Pulmonary artery endothelial cell (primary cell): Measurements from ENCODE around the gene CDK5RAP1. TPM values are rescaled to one million over a fixed set of nuclear protein-coding genes. Genes with fewer than 3 reads are reported as not detected.

Experiments used
- DNase-seq: peaks from one replicate; pipeline ENCODE4 v3.0.0-alpha.2; 2011; ENCODE audit warnings: low read depth, low spot score
- total RNA-seq: library from RNA; depleted of rRNA; stranded (reverse); fragments of >200 nt; gene quantifications from 2 replicates; pipeline ENCODE4 v1.2.3, GENCODE V29; 2014

The CDK5RAP1 gene
- total RNA-seq, 1 donor from 2014 or later: 32.8 TPM

DNA sequence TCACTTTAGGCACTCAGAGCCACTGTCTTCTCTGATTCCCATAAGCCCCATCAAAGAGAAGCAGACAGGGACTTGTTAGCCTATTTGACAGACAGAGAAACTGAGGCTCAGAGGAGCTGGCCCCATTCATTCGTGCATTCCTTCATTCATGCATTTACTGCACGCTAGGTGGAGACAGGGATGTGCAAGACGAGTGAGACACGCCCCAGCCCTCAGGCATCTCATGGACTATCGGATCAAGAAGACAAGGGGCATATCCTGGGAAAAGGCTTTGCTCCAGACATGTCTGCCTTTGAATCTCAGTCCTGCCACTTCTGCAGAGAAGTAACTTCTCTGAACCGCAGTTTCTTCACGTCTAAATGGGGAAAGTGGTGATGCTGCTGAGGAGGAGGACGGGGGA, 64.2 kb downstream of the CDK5RAP1 start:
- DNase-seq: no peak

DNA sequence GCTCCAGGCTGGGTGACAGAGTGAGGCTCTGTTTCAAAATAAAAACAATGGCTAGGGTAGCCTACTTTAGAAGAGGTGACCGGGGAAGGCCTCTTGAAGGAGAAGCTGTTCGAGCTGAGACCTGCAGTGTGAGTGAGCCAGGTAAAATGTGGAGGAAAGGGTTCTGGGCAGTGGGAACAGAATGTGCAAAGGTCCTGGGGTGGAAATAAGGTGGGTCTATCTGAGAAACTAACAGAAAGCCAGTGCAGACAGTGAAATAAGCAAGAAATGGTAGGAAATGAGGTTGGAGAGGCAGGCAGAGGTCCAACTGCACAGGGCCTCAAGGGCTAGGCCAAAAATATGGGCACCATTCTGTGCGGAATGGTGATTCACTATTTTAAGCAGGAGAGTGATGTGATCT, 64.9 kb downstream of the CDK5RAP1 start:
- no peak for DNase-seq

DNA sequence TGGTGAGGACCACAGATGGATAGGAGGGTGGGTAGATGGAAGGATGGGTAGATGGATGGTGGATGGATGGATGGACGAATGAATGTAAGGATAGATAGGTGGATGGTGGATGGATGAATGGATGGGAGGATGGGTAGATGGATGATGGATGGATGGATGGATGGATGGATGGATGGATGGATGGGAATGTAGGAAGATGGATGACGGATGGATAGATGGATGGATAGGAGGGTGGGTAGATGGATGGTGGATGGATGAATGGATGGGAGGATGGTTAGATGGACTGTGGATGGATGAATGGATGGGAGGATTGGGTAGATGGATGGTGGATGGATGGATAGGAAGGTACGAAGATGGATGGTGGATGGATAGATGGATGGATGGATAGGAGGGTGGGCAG, 67.2 kb downstream of the CDK5RAP1 start:
- DNase-seq: no peak

DNA sequence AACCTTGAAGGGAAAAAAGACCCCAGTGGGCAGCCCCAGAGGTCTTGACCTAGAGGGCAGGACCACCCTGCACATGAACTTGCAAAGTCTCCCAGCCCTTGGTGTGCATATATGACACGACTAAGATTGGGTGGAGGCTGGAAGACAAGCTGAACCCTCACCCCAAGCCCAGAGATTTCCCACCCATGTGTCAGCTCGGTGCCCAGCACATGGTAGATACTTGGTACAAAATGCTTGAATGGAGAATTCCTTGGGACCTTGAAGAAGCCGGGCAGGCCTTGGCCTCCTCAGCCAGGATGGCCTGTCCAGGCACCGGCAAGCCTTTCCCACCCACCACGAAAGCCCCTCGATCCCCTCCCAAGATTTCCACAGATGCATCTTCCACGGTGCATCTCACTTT, 67.7 kb downstream of the CDK5RAP1 start:
- no peak for DNase-seq

DNA sequence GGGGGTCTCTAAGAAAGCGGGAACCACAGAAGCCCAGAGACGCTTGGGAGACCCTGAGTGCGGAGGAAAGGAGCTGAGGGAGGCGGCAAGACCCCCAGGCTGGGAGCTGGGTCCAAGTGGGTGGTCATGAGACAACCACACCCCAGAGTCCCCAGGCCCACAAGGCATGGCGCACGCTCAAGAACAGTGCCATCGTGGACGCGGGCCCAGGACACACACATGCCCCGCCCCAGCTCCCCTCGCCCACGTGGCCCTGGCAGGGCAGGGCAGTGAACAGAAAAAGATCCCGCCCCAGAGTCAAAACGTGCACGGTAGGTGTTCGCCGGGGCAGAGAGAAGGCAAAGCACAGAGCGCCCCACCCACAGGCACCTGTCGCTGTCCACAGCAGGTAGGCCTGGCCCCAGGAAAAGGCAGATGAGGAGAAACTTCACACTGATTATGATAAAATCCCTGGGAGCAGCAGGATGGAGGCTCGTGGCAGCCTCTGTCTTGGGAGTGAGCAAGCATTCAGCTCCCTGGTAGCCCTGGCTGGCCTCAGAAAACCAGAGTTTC, 68.3 kb downstream of the CDK5RAP1 start:
- no peak for DNase-seq

DNA sequence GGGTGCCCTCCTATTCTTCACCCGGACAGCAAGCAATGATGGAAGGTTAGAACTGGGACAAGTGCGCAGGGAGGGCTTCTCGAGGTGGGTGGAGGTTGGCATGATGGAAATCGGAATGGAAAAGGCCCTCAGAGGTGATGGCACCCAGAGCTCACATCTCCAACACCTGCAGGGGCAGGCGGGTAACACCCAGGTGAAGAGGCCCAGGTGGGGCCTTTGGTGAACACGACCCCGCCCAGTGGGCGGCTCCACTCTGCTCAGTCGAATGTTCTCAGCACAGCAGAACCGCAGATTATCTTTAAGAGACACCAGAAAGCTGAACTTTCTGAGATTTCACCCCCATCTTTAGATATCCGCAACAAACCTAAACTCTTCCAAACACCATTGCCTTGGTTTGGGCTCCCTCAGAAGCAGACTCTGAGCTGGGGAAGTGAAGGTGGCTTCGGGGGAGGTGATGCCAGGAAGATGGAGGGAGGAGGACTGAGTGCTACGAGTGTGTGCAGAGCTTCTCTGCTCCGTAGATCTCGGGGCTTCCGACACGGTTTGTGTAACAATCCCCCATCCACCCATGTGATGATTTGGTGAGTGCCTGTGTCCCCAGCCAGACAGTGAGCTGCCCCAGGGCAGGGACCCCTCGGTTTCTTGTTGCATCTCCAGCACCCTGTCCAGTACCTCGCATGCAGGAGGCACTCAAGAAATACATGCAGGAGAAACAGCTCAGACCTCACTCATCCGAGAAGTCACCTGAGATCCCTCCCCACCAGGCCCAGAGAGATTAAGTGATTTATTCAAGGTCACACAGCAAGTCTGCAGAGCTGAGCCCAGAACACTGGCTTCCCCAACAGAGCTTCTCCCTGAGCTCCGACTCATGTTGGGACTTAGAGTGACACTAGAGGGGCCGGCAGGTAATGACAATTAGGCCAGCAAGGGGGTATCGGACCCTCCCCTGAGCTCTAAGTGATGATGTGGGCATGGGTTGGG, 72.9 kb downstream of the CDK5RAP1 start:
- DNase-seq: no peak

DNA sequence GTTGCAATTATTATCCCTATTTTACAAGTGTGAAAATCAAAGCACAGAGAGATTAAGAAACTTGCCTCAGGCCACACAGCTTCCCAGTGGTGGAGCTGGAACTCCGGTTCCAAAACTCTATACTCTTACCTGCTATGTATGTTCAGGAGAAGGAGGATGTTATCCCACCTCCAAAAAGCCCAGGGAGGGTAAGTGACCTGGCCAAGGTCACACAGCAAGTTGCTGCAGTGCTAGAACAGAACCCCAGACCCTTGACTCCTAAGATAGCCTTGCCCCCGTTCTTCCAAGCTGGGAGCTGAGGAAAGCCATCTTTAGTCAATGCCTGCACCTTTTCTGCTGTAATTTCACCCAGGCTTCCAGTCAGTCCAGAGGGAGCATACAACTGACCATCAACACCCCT, 76.0 kb downstream of the CDK5RAP1 start:
- DNase-seq: no peak

DNA sequence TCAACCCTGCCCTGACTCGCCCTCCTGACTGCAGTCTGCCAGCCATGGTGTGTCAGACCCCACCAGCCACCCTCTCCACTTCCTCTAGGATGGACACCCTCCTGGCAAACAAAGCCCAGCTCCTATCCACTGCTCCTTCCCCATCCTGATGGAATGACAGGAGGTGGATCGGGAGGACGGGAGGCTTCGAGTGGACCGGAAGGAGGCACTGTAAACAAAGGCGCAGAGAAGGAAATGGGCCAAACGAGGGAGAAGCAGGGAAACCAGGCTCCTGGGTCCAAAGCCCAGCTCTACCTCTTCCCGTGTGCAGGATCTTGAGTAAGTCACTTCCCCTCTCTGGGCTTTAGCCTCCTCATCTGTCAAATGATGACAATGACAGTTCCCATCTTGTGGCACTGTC, 78.1 kb downstream of the CDK5RAP1 start:
- DNase-seq: no peak

DNA sequence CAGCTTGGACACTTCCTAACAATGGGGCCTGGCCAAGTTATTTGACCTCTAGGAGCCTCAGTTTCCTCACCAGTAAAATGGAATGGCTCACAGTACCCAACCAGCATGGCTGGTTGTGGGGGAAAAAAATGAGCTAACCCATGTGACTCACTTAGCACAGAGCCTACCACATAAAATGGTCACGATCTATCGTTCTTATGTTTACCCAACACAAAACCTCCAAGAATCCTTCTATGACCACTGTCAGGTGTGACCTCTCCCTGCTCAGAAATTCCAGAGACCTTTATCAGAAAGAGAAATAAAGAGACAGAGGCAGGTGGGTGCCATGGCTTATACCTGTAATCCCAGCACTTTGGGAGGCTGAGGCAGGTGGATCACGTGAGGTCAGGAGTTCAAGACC, 78.9 kb downstream of the CDK5RAP1 start:
- DNase-seq: no peak

DNA sequence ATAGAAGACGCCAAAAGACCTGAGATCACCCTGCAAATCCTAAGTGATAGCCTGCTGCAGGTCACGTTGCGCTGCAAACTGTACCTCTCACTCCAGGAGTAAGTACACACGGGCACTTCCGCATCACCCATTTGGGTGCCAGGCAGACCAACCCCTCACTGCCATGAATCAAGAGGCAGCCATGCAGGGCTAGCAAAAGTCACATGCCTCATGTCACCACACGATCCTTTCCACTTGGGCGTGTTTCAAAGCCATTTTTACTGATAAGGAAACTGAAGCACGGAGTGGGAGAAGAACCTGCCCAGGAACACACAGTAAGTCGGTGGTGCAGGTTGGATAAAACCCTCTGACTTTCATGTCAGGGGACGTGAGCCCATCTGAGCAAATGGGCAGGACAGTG, 81.3 kb downstream of the CDK5RAP1 start:
- no peak for DNase-seq

DNA sequence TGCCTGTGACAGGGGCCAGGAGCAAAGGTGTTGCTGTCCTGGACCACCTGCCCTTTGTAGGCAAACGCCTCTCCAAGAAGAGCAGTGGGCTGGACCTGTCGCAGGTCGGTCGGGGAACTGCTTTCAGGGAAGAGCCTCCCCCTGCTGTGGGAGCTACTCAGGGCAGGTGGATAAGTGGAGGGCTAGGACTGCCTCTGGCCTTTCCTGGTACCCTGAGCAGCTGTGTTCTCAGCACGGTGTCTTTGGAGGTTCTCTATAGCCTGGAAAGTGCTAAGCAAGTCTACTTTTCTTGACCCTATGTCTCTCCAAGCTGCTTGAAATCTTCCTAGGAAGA, 83.3 kb downstream of the CDK5RAP1 start:
- DNase-seq: no peak

DNA sequence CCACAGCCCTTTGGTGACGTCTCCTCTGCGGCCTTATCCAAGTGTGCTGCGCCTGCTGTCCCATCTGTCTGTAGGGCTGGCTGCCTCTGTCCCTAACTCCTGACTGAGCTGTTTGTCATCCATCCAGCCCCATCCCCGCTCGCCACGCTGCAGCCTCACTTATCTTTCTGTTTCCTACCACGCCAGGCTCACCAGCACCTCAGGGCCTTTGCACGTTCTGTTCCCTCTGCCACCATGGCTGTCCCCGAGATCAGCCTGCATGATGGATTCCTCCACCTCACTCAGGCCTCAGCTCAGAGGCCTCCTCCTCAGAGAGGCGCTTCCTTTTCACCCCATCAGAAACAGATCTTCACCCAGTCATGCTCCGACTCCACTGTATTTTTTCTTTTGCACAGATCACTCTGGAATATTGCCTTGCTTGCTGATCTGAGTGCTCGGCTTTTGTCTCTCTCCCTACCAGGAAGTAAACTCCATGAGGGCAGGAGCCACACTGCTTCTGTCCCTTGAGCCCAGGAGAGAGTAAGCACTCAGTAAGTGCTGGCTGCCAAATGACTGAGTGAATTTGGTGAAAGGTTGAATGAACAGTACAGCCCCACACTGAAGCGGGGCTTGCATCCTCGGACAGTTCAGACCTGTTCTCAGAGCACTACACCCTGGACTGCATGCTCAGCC, 83.8 kb downstream of the CDK5RAP1 start:
- no peak for DNase-seq

DNA sequence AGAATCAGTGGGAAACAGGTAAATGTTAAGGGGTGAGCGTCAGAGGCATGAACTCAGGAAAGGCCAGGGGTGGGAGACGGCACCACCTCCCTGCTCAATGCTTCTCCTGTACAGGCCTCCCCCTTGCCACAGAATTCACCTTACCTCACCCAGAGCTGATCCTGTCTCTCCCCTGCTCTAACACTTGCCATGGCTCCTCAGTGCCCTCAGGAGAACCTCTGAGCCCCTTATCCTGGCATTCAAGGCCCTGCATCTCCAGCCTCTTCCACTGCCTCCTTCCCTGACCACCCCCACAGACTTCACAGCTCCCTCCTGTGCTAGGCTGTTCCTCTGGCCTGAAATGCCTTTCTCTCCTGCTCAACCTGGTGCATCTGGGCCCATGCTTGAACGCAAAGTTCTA, 84.4 kb downstream of the CDK5RAP1 start:
- DNase-seq: no peak

DNA sequence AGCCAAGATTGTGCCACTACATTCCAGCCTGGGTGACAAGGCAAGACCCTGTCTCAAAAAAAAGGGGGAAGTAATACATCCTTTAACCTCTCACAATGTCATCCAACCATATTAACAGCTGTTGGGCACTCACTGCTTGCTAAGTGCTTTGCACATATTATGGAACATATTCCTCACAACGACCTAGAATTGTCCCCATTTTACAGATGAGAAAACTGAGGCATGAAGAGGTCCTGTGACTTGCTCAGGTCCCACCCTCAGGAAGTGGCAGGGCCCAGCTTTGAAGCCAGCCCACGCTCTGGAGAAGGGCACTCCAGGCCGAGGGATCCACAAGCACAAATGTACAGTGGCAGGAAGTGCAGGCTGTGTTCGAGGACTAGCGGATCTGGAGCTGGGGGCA, 85.0 kb downstream of the CDK5RAP1 start:
- no peak for DNase-seq

DNA sequence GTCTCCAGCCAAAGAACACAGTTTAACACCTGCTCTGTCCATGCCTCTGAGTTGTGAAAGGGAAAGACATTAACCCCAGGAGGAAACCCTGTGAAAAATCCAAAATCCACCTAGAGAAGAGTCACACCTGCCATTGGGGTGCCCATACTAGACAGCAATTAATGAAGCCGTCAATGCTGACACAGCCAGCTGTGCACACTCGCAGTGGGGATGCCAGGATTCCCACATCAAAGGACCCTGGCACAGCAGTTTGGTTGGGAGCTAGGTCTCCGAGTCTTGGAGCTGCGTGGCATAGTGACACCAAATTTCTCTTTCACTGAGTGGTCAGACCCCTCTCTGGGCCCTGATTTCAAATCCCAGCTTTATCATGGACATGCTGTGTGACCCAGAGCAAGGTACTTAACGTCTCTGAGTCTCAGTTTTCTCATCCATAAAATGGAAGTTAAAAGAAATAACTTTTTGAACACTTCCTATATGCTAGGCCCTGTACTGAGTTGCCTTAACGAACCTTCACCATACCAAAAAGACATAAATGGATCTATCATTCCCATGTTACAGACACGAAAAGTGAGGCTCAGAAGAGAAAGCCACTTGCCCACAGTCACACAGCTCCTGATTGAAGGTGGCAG, 87.5 kb downstream of the CDK5RAP1 start:
- DNase-seq: no peak

DNA sequence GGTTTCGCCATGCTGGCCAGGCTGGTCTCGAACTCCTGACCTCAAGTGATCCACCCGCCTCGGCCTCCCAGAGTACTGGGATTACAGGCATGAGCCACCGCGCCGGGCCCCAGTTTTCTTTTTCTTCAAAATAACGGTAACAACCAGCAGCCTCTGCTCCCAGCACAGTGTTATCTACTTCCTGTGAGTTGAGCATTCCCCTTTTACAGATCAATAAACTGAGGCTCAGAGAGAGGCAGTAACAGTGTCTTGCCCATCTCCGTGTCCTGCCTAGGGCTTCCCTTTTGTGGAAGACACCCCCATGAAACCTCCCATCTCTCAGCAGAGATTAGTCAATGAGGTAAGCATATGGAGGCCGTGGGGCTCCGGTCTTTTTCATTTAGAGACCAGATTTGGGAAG, 88.7 kb downstream of the CDK5RAP1 start:
- no peak for DNase-seq

DNA sequence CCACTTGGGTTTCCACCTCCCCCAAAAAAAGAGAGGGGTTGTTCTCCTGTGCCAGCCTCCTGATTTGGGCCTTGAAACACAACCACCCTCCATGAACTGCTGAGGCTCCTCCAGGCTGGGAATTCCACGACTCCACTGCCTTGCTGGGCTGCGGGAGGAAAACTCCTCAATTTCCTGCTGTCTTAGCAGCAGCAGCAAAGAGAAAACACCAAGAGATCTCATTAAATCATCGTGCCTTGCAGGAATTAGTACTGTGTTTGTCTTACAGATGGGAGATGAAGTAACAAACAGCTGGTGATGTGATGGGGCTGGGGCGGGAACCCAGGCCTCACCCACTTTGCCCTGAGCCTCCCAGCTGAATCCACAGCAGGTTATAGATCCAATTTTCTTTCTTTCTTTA, 89.3 kb downstream of the CDK5RAP1 start:
- DNase-seq: no peak

DNA sequence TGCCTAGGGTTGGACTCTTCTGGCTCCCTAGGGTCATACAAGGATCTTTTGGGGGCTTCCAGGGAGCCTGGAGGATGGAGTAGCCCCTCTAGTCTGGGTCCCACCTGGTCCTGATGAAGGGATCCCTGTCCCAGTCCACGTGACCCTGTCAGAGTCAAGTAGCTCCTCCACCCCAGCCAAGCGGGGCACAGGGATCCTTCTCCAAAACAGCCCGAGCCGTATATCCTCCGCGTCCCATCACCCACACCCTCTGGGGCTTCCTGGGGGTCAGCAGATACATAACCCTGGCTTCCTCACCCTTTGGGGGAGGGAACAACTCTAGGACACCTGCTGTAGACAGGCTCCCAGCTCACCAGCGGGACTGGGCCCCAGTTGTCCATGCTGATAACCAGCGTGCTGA, 90.3 kb downstream of the CDK5RAP1 start:
- no peak for DNase-seq

DNA sequence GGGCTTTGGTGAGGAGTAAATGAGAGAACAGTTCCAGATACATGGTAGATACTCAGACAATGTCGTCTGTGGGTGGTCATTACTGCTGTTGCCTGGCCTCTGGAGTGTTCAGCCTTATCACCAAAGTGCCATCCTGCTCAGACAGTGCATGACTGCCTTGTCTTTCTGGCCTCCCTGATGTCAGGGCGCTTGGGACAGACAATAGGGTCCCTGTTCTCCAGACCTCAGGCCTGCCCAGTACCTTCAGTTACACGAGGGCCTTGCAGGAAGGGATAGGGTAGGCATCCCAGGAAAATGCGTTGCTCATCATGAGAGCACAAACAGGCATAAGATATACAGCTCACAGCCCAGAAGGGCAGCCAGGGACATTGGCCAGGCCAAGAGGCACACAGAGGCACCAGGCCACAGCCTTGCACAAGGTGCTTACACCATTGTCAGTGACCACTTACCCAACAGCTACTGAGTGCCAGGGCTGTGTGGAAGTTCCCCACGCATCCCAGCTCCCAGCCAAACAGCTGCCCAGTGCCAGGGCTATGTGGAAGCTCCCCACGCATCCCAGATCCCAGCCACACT, 90.9 kb downstream of the CDK5RAP1 start:
- no peak for DNase-seq

DNA sequence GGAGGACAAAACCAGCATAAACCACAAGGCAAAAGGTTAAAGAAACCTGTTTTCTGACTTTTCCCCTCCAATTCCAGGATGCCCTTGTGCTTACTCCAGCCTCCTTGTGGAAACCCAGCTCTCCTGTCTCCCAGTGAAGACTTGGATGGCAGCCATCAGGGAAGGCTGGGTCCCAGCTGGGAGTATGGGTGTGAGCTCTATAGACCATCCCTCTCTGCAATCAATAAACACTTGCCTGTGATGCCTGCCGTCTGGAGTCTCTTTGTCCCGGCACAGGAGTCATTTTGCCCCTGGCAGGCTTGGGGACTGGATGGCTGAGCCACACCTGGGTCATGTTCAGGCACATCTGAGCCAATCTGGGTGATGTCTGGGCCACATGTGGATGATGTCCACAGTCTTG, 91.7 kb downstream of the CDK5RAP1 start:
- DNase-seq: no peak
